H7 (cell line): Measurements from ENCODE around the gene ZC3HAV1. TPM values are rescaled to one million over a fixed set of nuclear protein-coding genes. Genes with fewer than 3 reads are reported as not detected.

Experiments used
- DNase-seq: peaks from one replicate; pipeline ENCODE4 v3.0.0; 2012
- H3K27me3 ChIP-seq: 2 replicates; pipeline ENCODE4 v1.6.0; 2011; ENCODE audit warnings: mild to moderate bottlenecking, low read length; ENCODE audit not compliant: control insufficient read depth, insufficient read depth
- H3K36me3 ChIP-seq: replicated peaks from 2 replicates; pipeline ENCODE4 v1.5.1; 2011; ENCODE audit warnings: low read length; ENCODE audit not compliant: control insufficient read depth, insufficient read depth
- H3K4me3 ChIP-seq: 2 replicates; pipeline ENCODE4 v1.5.1; 2011; ENCODE audit warnings: low read depth, mild to moderate bottlenecking, control low read depth, low read length, moderate library complexity; ENCODE audit not compliant: insufficient read depth
- total RNA-seq: library from RNA; depleted of rRNA; stranded (reverse); fragments of >200 nt; shearing (Covaris generic); gene quantifications from 2 replicates; pipeline ENCODE4 v1.2.3, GENCODE V29; 2014; rRNA removed

Gene ZC3HAV1
- total RNA-seq, 1 experiment from 2014 or later: 30.9 TPM

DNA sequence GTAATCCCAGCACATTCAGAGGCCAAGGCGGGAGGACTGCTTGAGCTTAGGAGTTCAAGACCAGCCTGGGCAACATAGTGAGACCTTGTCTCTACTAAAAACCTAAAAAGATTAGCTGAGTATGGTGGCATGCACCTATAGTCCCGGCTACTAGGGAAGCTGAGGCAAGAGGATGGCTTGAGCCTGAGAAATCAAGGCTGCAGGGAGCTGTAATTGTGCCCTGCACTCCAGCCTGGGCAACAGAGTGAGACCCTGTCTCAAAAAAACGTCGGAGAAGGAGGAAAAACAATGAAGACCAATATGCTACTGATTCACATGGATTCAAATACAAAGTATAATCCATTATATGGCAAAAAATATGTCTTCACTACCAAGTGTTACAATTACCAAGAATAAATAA is 87.2 kb downstream of the ZC3HAV1 start:
- peaks cover 5% of the 10 kb centered on the region; the same call in 1 of the 2 replicates for H3K36me3 ChIP-seq
- no peaks in the 10 kb centered on the region for H3K27me3 ChIP-seq
- H3K4me3 ChIP-seq: no peak overlapping the region
- no peak for DNase-seq

DNA sequence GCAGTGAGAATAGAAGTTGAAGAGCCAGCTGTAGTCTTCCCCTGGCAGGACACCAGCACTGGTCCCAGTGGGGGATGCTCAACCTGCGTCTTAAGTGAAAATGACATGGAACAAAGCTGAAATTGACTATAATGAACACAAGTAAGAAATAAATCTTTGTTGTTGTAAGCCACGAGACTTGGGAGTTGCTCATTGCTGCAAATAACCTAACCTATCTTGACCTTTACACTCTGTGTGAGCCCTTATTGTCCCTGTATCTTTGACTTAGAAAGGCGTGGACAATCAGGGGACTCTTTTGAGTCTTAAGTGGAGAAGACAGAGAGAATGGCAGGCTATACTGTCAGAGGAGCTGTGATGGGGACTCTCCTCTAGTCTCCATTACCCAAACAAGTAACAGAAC is 90.6 kb downstream of the ZC3HAV1 start:
- DNase-seq: no peak
- Histone ChIP-seq H3K4me3 (no peak overlapping the region), H3K36me3 (no peaks in the 10 kb centered on the region; the same call in 1 of the 2 replicates), H3K27me3 (no peaks in the 10 kb centered on the region)

DNA sequence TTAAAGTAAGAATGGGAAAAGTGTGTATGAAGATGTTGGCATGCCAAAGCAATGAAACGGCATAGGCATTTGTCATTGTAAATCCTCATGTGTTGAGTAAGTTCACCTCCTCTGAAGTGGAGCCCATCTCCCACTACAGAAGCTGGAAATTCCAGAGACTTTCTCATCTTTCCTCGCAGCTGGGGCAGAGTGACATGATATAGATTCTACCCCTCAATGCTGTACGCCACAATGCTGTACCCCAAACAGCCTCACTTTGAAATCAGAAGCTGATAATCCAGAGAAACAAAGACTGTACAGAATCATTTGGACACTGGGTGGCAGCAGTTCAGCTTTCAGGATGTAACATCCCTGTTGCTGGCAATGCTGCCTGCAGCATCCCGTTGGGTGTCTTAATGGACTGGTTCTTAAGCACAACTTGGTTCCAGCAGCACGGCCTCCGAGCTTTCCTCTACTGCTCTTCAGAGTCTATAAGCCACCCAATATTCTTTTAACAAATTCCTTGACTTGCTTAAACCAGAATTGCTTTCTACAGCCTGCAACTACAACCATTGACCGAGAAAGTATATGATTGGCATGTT is 92.5 kb downstream of the ZC3HAV1 start:
- no peaks in the 10 kb centered on the region for H3K36me3 ChIP-seq
- no peaks in the 10 kb centered on the region for H3K27me3 ChIP-seq
- no peak overlapping the region for H3K4me3 ChIP-seq
- DNase-seq: peak; percentile 79

DNA sequence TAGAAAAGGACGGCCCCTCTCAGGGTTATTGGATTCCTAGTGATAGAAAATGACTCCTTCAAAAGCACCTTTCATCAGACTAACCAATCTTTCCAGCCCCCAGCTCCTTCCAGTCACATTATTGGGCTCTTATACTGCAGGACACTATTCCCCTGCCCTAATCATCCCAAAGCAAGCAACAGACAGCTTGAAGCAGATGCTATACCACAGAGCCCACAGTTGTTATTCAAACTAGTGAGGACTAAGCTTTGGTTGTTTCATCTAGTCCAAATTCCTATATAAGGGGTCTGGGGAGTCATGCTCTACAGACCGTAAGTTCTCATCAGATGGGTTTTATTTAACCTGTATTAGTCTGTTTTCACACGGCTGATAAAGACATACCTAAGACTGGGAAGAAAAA is 98.1 kb downstream of the ZC3HAV1 start:
- no peak for DNase-seq
- no peaks in the 10 kb centered on the region for H3K36me3 ChIP-seq
- H3K27me3 ChIP-seq: no peaks in the 10 kb centered on the region
- no peak overlapping the region for H3K4me3 ChIP-seq

DNA sequence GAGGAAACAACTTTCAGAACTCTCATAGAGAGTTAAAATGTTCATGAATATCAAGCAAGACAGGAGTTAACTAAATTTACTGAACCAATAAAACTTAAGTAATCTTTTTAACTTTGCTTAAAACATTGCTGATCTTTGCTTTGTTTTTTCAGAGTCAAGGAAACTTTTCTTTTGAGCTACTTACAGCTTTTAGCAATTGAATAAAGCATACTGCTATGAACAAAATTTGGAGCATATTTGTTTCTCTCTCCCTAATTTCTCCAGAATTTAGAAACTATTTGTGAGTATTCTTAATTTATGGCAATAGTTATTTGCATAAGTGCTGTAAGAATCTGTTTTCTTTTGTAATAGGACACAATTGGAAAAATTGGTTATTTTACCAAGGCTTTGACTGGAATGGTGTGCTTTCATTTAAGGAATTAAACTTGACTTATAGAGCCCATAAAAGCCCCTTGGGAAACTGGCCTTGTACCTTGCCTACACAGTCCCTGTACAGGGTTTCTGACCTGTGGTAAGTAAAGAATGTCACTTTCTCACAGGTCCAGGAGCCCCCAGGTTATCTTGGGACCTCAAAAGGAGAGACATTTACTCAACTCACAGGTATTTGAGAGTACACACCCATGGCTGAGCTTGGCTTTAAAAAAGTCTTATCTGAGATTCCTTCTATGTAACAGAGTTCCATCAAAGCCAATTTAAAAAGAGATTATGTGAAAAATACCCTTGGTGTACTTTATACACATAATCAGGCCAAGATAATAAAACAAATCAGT is 105.0 kb downstream of the ZC3HAV1 start:
- no peak overlapping the region for H3K4me3 ChIP-seq
- no peak for DNase-seq
- H3K27me3 ChIP-seq: no peaks in the 10 kb centered on the region
- no peaks in the 10 kb centered on the region for H3K36me3 ChIP-seq

DNA sequence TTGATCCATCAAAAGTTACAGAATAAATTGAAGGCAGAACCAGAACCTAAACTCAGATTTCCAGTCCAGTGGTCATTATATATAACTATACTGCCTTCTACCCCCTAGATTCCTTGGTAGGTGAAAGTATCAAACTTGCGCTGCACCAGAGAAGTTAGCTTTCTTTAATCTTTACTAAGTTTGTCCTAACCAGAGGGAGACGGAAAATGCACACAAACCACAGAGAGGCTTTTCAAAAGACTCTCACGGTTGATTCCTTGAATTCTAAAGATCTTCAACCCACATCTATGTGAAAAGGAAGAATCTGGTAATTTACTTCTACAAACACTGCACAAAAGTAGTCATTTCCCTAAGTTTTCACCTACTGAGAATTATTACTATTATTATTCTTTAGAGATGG is 110.1 kb downstream of the ZC3HAV1 start:
- Histone ChIP-seq H3K36me3 (no peaks in the 10 kb centered on the region), H3K27me3 (no peaks in the 10 kb centered on the region), H3K4me3 (no peak overlapping the region)
- no peak for DNase-seq

Other genes starting within 250 kb of the ZC3HAV1 start
- 6.0 and 6.4 TPM in 2 replicates for gene KIAA1549, start 128.3 kb downstream of the ZC3HAV1 start, total RNA-seq
- gene ZC3HAV1L, start 73.7 kb downstream of the ZC3HAV1 start, total RNA-seq: 1.1 and 1.7 TPM in 2 replicates
- gene UBN2, start 121.5 kb upstream of the ZC3HAV1 start, total RNA-seq: 6.5 and 10.1 TPM in 2 replicates
- gene FMC1, start 231.6 kb upstream of the ZC3HAV1 start, total RNA-seq: 24.7 and 32.6 TPM in 2 replicates